ENCODE results near the gene OSBPL3.

The OSBPL3 gene

DNA sequence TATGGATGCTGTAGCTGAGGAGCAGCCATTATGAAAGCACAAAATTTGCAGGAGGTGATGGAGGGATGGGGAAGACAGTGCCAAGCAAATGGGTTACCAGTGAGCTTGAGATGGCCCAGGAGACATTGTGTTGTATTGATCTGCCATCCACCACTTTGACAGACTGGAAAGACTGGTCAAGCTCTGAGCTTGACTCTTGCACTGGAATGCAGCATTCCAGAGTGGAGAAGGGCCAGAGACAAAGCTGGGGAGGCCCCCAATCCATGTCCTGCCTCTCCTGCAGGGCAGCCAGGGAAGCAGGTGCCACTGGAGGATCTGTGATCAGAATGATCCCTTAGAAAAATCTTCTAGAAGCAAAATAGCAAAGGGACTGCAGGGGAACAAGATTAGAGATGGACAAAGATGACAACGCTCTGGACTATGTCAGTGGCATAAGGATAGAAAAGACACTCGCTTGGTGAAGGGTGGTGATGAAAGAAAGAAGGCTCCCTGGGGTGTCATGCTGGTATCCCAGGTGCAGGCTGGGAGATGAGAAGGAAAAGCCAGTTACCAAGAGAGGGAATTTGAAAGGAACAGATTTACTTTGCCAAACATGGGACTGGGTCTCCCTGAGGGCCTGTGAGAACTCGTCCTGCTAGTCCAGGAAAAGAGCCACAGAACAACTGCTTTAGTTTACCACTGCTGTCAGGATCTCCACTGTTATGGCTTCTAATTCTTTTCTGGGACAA is 227.7 kb downstream of the OSBPL3 start:
- Mint-ChIP-seq H3K9me3 (no peaks in the 10 kb centered on the region), H3K27me3 (peaks cover 17% of the 10 kb centered on the region), H3K27ac (no peak overlapping the region), H3K36me3 (peaks cover 2% of the 10 kb centered on the region), H3K4me1 (peaks cover 10% of the 10 kb centered on the region), H3K4me3 (no peak overlapping the region)
- ATAC-seq (ENCODE audit: low read depth) (no peak), DNase-seq (ENCODE audit: low spot score in 2 of 2) (no peak)

DNA sequence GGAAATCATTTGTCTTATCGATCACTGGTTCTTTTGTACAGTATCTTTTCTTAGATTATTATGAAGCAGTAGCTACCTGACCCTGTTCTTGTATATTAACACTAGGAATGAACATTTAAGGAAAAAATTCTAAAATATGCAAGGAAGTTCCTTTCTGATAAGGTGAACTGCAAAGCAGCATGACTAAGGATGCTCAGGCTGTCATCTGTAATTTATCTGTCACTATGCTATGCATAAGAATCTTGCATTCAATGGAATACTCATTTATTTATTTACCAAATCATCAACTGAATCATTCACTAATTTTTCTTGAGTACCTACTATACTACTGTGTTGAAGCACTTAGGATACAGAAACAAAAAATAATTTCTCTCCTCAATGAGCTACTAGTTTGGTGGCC is 228.5 kb downstream of the OSBPL3 start:
- Mint-ChIP-seq H3K27ac (no peak overlapping the region), H3K4me3 (no peak overlapping the region), H3K9me3 (no peaks in the 10 kb centered on the region), H3K4me1 (peaks cover 6% of the 10 kb centered on the region), H3K36me3 (peaks cover 2% of the 10 kb centered on the region), H3K27me3 (peaks cover 14% of the 10 kb centered on the region)
- no peak for ATAC-seq (ENCODE audit: low read depth)
- DNase-seq (ENCODE audit: low spot score in 2 of 2): no peak

DNA sequence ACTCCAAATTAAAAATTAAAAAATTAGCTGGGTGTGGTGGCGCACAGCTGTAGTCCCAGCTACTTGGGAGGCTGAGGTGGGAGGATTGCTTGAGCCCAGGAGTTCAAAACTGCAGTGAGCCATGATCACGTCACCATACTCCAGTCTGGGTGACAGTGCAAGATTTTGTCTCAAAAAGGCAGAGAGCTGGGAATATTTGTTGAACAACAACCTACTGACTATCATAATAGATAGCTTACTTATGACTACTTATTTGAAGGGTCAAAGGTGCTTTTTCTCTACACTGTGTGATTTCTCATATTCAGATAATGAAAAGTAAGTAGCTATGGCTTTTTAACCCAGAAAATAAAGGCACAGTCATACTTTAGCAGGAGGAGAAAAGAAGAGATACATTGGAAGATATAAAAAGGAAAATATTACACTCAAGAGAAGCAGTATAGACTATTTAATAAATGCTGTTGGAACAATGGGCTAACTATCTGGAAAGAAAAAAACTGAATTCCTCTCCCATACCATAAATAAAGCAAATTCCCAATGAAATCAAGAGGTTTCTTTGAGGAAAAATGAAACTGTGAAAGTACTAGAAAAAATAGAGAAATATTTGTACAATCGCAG is 229.4 kb downstream of the OSBPL3 start:
- Mint-ChIP-seq H3K36me3 (peaks cover 2% of the 10 kb centered on the region), H3K4me1 (no peaks in the 10 kb centered on the region)
- no peak for ATAC-seq (ENCODE audit: low read depth)

DNA sequence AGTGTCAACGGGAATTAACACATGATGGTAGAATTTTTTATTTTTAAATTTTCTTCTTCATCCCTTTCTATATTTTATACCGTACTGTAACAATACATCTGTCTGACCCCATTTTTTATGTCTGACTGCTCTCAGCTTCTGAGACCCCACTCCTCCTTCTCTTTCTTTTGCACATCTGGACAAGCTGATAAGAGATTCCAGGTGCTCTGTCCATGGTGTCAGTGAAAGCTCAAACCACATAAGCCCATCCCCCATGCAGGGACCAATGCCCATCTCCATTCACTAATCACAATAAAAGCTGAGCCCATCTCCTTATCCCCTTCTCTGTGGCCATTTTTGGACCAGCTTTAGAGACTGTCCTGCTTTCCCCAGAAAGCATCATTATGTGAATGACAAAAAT is 231.5 kb downstream of the OSBPL3 start:
- ATAC-seq (ENCODE audit: low read depth) (no peak), DNase-seq (ENCODE audit: low spot score in 2 of 2) (no peak)
- peaks cover 2% of the 10 kb centered on the region for H3K4me1 Mint-ChIP-seq
- no peak overlapping the region for H3K4me3 Mint-ChIP-seq
- H3K27ac Mint-ChIP-seq: no peak overlapping the region
- H3K27me3 Mint-ChIP-seq: peaks cover 11% of the 10 kb centered on the region
- H3K9me3 Mint-ChIP-seq: no peaks in the 10 kb centered on the region
- peaks cover 2% of the 10 kb centered on the region for H3K36me3 Mint-ChIP-seq

More for the DNA sequence above, 229.4 kb downstream of the OSBPL3 start:
- DNase-seq (ENCODE audit: low spot score in 2 of 2): no peak
- no peak overlapping the region for H3K4me3 Mint-ChIP-seq
- H3K27ac Mint-ChIP-seq: no peak overlapping the region
- H3K9me3 Mint-ChIP-seq: no peaks in the 10 kb centered on the region
- peaks cover 11% of the 10 kb centered on the region for H3K27me3 Mint-ChIP-seq

All from memory B cell (primary cell).